B cell (primary cell): ENCODE measurements around the gene NCOA3. TPM values are rescaled to one million over a fixed set of nuclear protein-coding genes. Genes with fewer than 3 reads are reported as not detected.

Source experiments
- ATAC-seq: fragments of 200-7000 bp; cut with Tn5 transposase; one replicate; pipeline ENCODE4 v1.10.0; 2021; ENCODE audit warnings: low read depth, mild to moderate bottlenecking, moderate number of reproducible peaks, moderate library complexity
- CTCF ChIA-PET: fragments of 350-600 bp; sonication (Branson Sonifier 250); formaldehyde crosslinking; loops from one replicate; lab custom pipeline; 2021; ENCODE audit warnings: antibody characterized with exemption, inconsistent platforms; lab: Charles Lee
- POLR2A ChIA-PET: fragments of 350-600 bp; sonication (Branson Sonifier 250); formaldehyde crosslinking; loops from one replicate; lab custom pipeline; 2021; ENCODE audit warnings: antibody characterized with exemption; lab: Charles Lee
- DNase-seq: peaks from one replicate; pipeline ENCODE4 v3.0.0; 2013
- H2AFZ ChIP-seq: 2 replicates; pipeline ENCODE4 v1.6.1; 2012; ENCODE audit warnings: mild to moderate bottlenecking, low read depth, low read length; ENCODE audit not compliant: insufficient read depth, poor library complexity, severe bottlenecking
- H3K27ac ChIP-seq, 2 donors: 1 replicate in 1 of 2; 2 replicates in 1 of 2; pipeline ENCODE4 v1.5.1; 2012 to 2013; ENCODE audit warnings: low read length in 2 of 2, mild to moderate bottlenecking in 2 of 2, moderate library complexity in 1 of 2
- H3K27me3 ChIP-seq, 4 experiments: fragments of 200-600 bp in 1 of 4; sonication (generic) in 1 of 4; replicated peaks in 1 of 4; 1 replicate in 2 of 4; 2 replicates in 2 of 4; pipeline versions ENCODE4 v1.6.1 to v1.7.0; 2013 to 2016; ENCODE audit warnings: low read length in 3 of 4, mild to moderate bottlenecking in 2 of 4, mixed read lengths in 1 of 4, moderate library complexity in 1 of 4; ENCODE audit not compliant: insufficient read depth in 4 of 4, control insufficient read depth in 3 of 4; ENCODE audit errors: control extremely low read depth in 1 of 4
- H3K36me3 ChIP-seq, 2 experiments: replicated peaks in 1 of 2; 1 replicate in 1 of 2; 2 replicates in 1 of 2; pipeline versions ENCODE4 v1.6.1 to v1.7.1; 2013; ENCODE audit warnings: low read length in 1 of 2; ENCODE audit not compliant: insufficient read depth in 2 of 2, control insufficient read depth in 1 of 2; ENCODE audit errors: control extremely low read depth in 1 of 2, extremely low read depth in 1 of 2
- H3K4me1 ChIP-seq, 2 donors: fragments of 200-600 bp in 1 of 2; sonication (generic) in 1 of 2; 1 replicate in 1 of 2; 2 replicates in 1 of 2; pipeline versions ENCODE4 v1.5.1 to v1.6.1; 2013 to 2017; ENCODE audit warnings: low read length in 2 of 2; ENCODE audit not compliant: control insufficient read depth in 2 of 2, insufficient read depth in 2 of 2
- H3K4me2 ChIP-seq: replicated peaks from 2 replicates; pipeline ENCODE3; 2012; ENCODE audit warnings: mild to moderate bottlenecking, low read depth, low read length; ENCODE audit not compliant: poor library complexity, severe bottlenecking
- H3K4me3 ChIP-seq, 5 experiments: fragments of 200-600 bp in 1 of 5; sonication (generic) in 1 of 5; 1 replicate in 3 of 5; 2 replicates in 2 of 5; pipeline versions ENCODE4 v1.5.1 to v1.7.0; 2011 to 2016; ENCODE audit warnings: low read length in 4 of 5, mild to moderate bottlenecking in 4 of 5, low read depth in 2 of 5, control low read depth in 1 of 5, moderate library complexity in 1 of 5; ENCODE audit not compliant: insufficient read depth in 1 of 5; ENCODE audit errors: control extremely low read depth in 1 of 5, extremely low read depth in 1 of 5
- H3K79me2 ChIP-seq: fragments of 200-600 bp; sonication (generic); one replicate; pipeline ENCODE4 v1.6.0; 2016; ENCODE audit warnings: low read length; ENCODE audit not compliant: control insufficient read depth, insufficient read depth
- H3K9ac ChIP-seq: fragments of 200-600 bp; sonication (generic); 2 replicates; pipeline ENCODE4 v1.6.1; 2017; ENCODE audit warnings: mild to moderate bottlenecking, low read length, moderate library complexity
- H3K9me3 ChIP-seq, 3 donors: one replicate each; pipeline versions ENCODE4 v1.6.1 to v1.7.1; 2013; ENCODE audit warnings: low read length in 2 of 3; ENCODE audit not compliant: control insufficient read depth in 2 of 3, insufficient read depth in 1 of 3; ENCODE audit errors: control extremely low read depth in 1 of 3
- H4K20me1 ChIP-seq: 2 replicates; pipeline ENCODE4 v1.6.0; 2012; ENCODE audit warnings: mild to moderate bottlenecking, low read length; ENCODE audit not compliant: insufficient read depth, control insufficient read depth, poor library complexity, severe bottlenecking
- H3K27ac Mint-ChIP-seq: one replicate; pipeline ENCODE4 v1.8.0; 2021; ENCODE audit warnings: mixed read lengths
- H3K27me3 Mint-ChIP-seq: one replicate; pipeline ENCODE4 v1.8.0; 2021; ENCODE audit warnings: mixed read lengths
- H3K4me1 Mint-ChIP-seq: one replicate; pipeline ENCODE4 v1.8.0; 2021; ENCODE audit warnings: mixed read lengths
- H3K4me3 Mint-ChIP-seq: one replicate; pipeline ENCODE4 v1.8.0; 2021; ENCODE audit warnings: mixed read lengths
- H3K9me3 Mint-ChIP-seq: one replicate; pipeline ENCODE4 v1.8.0; 2022; ENCODE audit warnings: mixed read lengths; ENCODE audit not compliant: insufficient read depth
- EZH2 ChIP-seq: IDR thresholded peaks from 2 replicates; pipeline ENCODE4 v1.6.1; 2012; ENCODE audit warnings: borderline replicate concordance, low read depth, mild to moderate bottlenecking, moderate library complexity, low read length; ENCODE audit not compliant: insufficient read depth, poor library complexity, severe bottlenecking
- WGBS: methylation state at CpG from one replicate; pipeline ENCODE4 v1.1.5; 2013; ENCODE audit warnings: missing lambda C conversion rate; ENCODE audit not compliant: insufficient coverage; 5-methylcytosine and 5-hydroxymethylcytosine counted together
- intact Hi-C: fragments of 100-400 bp; cut with micrococcal nuclease; formaldehyde crosslinking; loops from one replicate; pipeline ENCODE4 v1.10.0; 2022
- polyA plus RNA-seq: library from polyadenylated mRNA; depleted of rRNA; stranded (reverse); fragments of >200 nt; gene quantifications from 2 replicates; pipeline ENCODE4 v1.2.3, GENCODE V29; 2012
- total RNA-seq, 2 donors: library from RNA; stranded (reverse); fragments of 120-200 nt in 1 of 2; gene quantifications; 1 replicate in 1 of 2; 2 replicates in 1 of 2; pipeline versions ENCODE4 v1.2.3 to v1.2.4, GENCODE V29; 2013 to 2022
- TF ChIP-seq, protein P1 (sequence below): fragments of 200-600 bp; IDR thresholded peaks from one replicate; pipeline ENCODE4 v1.8.0; 2022; ENCODE audit warnings: antibody characterized with exemption, mild to moderate bottlenecking

The NCOA3 gene
- total and polyA plus RNA-seq, 2 donors (not counting 1 experiment from before 2014, with no cell fraction given), result 54.0 to 309 TPM

DNA sequence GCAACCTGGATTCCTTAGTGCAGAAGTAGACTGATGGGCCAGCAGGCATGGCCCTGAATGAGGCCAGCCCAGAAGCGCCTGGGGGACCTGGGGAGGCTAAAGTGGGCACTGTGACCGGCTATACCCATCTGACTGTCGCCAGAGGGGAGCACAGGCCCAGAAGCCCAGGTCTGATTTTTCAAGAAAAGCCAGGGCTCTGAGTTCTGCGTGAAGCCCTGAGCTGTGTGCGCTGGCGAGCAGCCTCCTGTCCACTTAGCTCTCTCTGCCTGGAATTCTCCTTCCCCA, 171.9 kb downstream of the NCOA3 start:
- H3K36me3 ChIP-seq, result no peaks in the 10 kb centered on the region
- H3K4me2 ChIP-seq, result no peak overlapping the region
- peaks cover 0 to 2% (median 0%) of the 10 kb centered on the region in 4 experiments for H3K27me3 ChIP-seq
- H3K9ac ChIP-seq, result no peak overlapping the region
- H3K4me1 ChIP-seq, result no peaks in the 10 kb centered on the region
- TF ChIP-seq, protein P1, sequence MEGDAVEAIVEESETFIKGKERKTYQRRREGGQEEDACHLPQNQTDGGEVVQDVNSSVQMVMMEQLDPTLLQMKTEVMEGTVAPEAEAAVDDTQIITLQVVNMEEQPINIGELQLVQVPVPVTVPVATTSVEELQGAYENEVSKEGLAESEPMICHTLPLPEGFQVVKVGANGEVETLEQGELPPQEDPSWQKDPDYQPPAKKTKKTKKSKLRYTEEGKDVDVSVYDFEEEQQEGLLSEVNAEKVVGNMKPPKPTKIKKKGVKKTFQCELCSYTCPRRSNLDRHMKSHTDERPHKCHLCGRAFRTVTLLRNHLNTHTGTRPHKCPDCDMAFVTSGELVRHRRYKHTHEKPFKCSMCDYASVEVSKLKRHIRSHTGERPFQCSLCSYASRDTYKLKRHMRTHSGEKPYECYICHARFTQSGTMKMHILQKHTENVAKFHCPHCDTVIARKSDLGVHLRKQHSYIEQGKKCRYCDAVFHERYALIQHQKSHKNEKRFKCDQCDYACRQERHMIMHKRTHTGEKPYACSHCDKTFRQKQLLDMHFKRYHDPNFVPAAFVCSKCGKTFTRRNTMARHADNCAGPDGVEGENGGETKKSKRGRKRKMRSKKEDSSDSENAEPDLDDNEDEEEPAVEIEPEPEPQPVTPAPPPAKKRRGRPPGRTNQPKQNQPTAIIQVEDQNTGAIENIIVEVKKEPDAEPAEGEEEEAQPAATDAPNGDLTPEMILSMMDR, result no peak
- TF ChIP-seq EZH2, result no peak
- H4K20me1 ChIP-seq, result no peaks in the 10 kb centered on the region
- CTCF ChIA-PET, result interaction anchor here (12.8 kb wide), 1 partner anchor 948 kb away, joined by 299 read pairs; no protein-coding TSS in a partner anchor
- H3K4me3 Mint-ChIP-seq, result no peak overlapping the region
- no peak overlapping the region for H3K4me3 ChIP-seq
- no peak for DNase-seq
- H3K27ac ChIP-seq, result no peak overlapping the region
- H3K79me2 ChIP-seq, result no peaks in the 10 kb centered on the region
- H2AFZ ChIP-seq, result no peak overlapping the region
- H3K4me1 Mint-ChIP-seq, result peaks cover 1% of the 10 kb centered on the region
- no peak for ATAC-seq
- POLR2A ChIA-PET, result no interaction called here
- no peak overlapping the region for H3K27ac Mint-ChIP-seq
- 91% methylated on average over 6 of the region's 6 CpGs for WGBS
- H3K9me3 ChIP-seq, result no peaks in the 10 kb centered on the region
- intact Hi-C loops, result no loop called here
- no peaks in the 10 kb centered on the region for H3K9me3 Mint-ChIP-seq
- no peaks in the 10 kb centered on the region for H3K27me3 Mint-ChIP-seq

- no peak overlapping the region for H2AFZ ChIP-seq
- Mint-ChIP-seq H3K4me1 (peaks cover 1% of the 10 kb centered on the region), H3K27me3 (peaks cover 1% of the 10 kb centered on the region), H3K9me3 (no peaks in the 10 kb centered on the region), H3K4me3 (no peak overlapping the region), H3K27ac (no peak overlapping the region)
- intact Hi-C loops, result no loop called here
- H3K9ac ChIP-seq, result no peak overlapping the region
- WGBS, result 93% methylated on average over 15 of the region's 15 CpGs
- H3K36me3 ChIP-seq, result no peaks in the 10 kb centered on the region
- ATAC-seq, result no peak
- no peaks in the 10 kb centered on the region for H3K4me1 ChIP-seq
- POLR2A ChIA-PET, result no interaction called here
- no peaks in the 10 kb centered on the region for H3K9me3 ChIP-seq
- no peak for TF ChIP-seq EZH2
- TF ChIP-seq, protein P1, result no peak
- CTCF ChIA-PET, result interaction anchor here (12.8 kb wide), 1 partner anchor 948 kb away, joined by 299 read pairs; no protein-coding TSS in a partner anchor
- no peak overlapping the region for H3K4me3 ChIP-seq
- no peaks in the 10 kb centered on the region for H4K20me1 ChIP-seq
- H3K4me2 ChIP-seq, result no peak overlapping the region
- no peak for DNase-seq
- H3K27me3 ChIP-seq, result peaks cover 0 to 2% (median 0%) of the 10 kb centered on the region in 4 experiments
- H3K79me2 ChIP-seq, result no peaks in the 10 kb centered on the region
- H3K27ac ChIP-seq, result no peak overlapping the region
Measured at GRCh38 chr20:47674145-47674544, 172.5 kb downstream of the NCOA3 start.
